AG04449 (cell line): ENCODE measurements around the gene SKP2.

ENCODE experiments used
- CTCF ChIA-PET: fragments of 350-600 bp; formaldehyde crosslinking; extraction: SDS; loops from one replicate; lab custom pipeline; 2021; ENCODE audit warnings: antibody characterized with exemption; lab: Yijun Ruan, JAX
- POLR2A ChIA-PET: fragments of 400-600, 350-600 bp; formaldehyde crosslinking; extraction: SDS; loops from one replicate; lab custom pipeline; 2020; ENCODE audit warnings: antibody characterized with exemption, inconsistent platforms; lab: Yijun Ruan, JAX
- DNase-seq: peaks from one replicate; pipeline ENCODE4 v3.0.0-alpha.2; 2010; ENCODE audit warnings: low read depth, low spot score
- H3K4me3 ChIP-seq: 2 replicates; pipeline ENCODE4 v1.5.1; 2011; ENCODE audit warnings: low read depth, mild to moderate bottlenecking, control low read depth, low read length
- TF ChIP-seq, protein P1 (sequence below): IDR thresholded peaks from one replicate; pipeline ENCODE4 v1.5.1; 2011; ENCODE audit warnings: mild to moderate bottlenecking, moderate library complexity, low read length, control low read depth, inconsistent platforms; ENCODE audit not compliant: insufficient read depth; ENCODE audit errors: missing control alignments

The SKP2 gene

DNA sequence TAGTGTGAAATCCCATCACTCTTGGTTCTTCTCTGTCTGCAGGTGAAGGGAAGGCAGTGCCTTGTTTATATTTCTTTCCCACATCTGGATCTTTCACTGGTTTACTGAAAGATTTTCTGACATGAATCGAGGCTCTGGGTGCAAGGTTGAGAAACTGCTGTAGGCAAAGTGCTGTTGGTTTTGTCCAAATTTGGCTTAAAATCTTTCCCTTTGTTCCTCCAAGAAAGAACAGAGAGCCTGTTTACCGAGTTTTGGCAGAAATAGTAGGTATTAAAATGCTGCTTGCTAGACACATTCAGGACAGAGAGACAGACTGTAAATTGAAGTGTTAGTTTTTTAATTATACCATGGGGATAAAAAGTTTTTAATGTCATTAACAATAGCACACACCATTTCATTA, 21.5 kb downstream of the SKP2 start:
- H3K4me3 ChIP-seq: no peak overlapping the region
- ChIA-PET CTCF (interaction anchor here (1.5 kb wide), 1 partner anchor 11 kb away, joined by 3 read pairs; no protein-coding TSS in a partner anchor), POLR2A (no interaction called here)
- TF ChIP-seq, protein P1, sequence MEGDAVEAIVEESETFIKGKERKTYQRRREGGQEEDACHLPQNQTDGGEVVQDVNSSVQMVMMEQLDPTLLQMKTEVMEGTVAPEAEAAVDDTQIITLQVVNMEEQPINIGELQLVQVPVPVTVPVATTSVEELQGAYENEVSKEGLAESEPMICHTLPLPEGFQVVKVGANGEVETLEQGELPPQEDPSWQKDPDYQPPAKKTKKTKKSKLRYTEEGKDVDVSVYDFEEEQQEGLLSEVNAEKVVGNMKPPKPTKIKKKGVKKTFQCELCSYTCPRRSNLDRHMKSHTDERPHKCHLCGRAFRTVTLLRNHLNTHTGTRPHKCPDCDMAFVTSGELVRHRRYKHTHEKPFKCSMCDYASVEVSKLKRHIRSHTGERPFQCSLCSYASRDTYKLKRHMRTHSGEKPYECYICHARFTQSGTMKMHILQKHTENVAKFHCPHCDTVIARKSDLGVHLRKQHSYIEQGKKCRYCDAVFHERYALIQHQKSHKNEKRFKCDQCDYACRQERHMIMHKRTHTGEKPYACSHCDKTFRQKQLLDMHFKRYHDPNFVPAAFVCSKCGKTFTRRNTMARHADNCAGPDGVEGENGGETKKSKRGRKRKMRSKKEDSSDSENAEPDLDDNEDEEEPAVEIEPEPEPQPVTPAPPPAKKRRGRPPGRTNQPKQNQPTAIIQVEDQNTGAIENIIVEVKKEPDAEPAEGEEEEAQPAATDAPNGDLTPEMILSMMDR: no peak
- DNase-seq: no peak

DNA sequence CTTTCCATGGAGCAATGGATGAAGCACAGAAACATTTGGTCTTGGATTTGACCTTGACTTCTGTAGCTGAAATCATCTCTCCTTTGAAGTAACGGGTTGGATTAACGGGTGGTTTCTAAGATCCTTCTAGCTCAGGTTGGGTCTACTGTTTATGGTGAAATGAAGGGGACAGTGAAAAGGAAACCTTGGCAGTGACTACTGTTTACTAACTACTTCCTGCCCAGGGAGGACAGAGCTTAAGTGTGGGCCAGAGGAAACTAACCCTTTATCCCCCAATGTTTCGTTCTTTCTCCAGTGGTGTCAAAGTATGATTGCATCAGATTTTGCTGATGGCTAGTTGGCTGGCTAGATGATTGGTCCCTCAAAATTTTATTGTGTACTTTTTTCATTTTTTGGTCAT, 22.2 kb downstream of the SKP2 start:
- TF ChIP-seq, protein P1: no peak
- POLR2A ChIA-PET: no interaction called here
- no peak for DNase-seq
- CTCF ChIA-PET: interaction anchor here (1.5 kb wide), 1 partner anchor 10 kb away, joined by 3 read pairs; no protein-coding TSS in a partner anchor
- no peak overlapping the region for H3K4me3 ChIP-seq

DNA sequence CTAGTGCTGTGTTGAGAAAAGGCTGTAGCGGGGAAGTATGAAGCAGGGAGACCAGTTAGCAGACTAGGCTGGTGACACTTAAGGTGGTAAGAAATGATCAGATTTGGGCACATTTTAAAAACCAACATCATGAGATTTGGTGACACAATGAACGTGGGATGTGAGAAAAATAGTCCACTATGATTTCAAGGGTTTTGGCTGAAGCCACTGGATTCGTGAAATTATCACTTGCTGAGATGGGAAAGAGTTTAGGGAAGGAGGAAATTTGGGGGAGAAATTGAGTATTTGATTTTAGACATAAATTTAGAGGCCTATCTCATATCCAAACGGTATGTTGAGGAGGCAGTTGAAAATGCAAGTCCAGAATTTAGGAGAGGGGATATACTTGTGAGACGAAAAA, 23.1 kb downstream of the SKP2 start:
- TF ChIP-seq, protein P1: no peak
- POLR2A ChIA-PET: no interaction called here
- CTCF ChIA-PET: interaction anchor here (0.7 kb wide), 1 partner anchor 130 kb away, joined by 3 read pairs; no protein-coding TSS in a partner anchor
- H3K4me3 ChIP-seq: no peak overlapping the region
- DNase-seq: no peak

DNA sequence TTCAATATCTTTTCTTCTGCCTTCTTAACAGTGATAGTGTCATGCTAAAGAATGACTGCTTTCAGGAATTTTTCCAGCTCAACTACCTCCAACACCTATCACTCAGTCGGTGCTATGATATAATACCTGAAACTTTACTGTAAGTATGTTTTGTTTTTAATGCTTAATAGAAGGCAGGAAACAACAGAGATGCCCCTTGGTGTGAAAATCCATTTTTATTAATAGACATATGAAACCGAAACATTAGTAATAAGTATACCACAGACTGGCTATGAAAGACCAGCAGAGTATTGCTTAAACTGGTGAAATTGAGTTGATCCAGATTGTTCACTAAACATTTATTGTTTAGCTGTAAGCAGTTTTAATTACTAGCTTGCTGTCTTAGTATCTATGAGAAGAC, 25.2 kb downstream of the SKP2 start:
- TF ChIP-seq, protein P1: no peak
- POLR2A ChIA-PET: no interaction called here
- no peak for DNase-seq
- H3K4me3 ChIP-seq: no peak overlapping the region
- CTCF ChIA-PET: interaction anchor here (0.6 to 3.6 kb wide), 27 partner anchors 9 to 524 kb away, joined by 3 to 47 read pairs (median 4); partner anchors contain the start of gene NADK2

DNA sequence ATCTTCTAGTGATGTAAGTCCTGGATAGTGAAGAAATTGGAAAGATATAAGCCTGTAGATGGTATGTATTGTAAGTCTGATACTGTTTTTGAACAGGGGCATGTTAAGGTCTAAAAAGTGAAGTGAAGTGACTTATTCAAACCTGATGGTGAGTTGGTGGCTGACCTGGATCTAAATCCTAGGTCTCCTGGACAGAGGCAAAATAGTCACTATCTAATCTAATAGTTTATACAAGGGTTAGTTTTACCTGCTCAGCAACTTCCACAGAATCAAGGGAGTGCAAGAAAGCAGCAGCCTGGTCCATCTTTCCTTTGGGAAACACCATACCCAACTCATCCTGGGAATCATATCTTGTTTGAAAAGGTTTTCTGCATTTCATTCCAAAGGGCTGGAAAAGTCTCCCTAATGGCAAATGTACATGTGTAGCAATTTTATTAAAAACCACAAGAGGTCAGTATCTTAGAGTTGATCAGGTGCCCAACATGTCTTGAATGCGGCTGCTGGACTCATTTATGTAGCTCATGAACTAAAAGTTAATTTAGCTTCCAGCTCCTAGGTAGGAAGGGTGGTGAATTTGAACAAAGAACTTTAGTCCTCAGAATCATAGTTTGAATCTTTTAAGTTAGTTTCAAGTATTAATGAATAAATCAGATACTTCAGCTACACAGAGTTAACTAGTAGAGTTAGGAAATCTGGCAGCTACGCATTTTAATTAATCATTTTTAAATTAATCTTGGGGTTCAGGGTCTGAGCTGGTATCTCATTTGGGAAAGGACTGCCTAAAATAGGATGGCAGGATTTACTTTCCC, 26.0 kb downstream of the SKP2 start:
- ChIA-PET POLR2A (no interaction called here), CTCF (interaction anchor here (0.6 to 3.6 kb wide), 45 partner anchors 9 to 523 kb away, joined by 3 to 47 read pairs (median 5); partner anchors contain the start of genes NADK2 and RANBP3L)
- DNase-seq: no peak
- H3K4me3 ChIP-seq: no peak overlapping the region
- TF ChIP-seq, protein P1: peak; percentile 33

DNA sequence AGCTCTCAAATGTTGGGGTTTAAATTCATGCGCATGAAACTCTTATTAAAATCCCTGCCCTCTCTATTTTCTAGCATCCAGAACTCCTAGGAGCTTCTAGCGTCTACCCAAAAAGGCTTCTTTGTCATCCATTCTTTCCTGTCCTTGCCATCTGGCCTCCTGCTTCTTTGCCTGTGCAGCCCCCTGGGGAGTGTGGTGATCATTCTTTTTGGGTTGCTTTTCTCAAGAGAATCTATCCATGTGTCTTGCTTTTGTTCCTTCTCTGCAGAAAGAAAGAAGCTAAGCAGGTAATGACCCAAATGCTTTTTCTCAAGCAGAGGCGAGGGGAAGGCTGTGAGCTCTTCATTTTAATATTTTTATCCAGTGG, 26.6 kb downstream of the SKP2 start:
- H3K4me3 ChIP-seq: no peak overlapping the region
- TF ChIP-seq, protein P1: no peak
- DNase-seq: no peak
- POLR2A ChIA-PET: no interaction called here
- CTCF ChIA-PET: interaction anchor here (0.7 to 3.6 kb wide), 37 partner anchors 9 to 523 kb away, joined by 3 to 47 read pairs (median 6); partner anchors contain the start of genes NADK2 and RANBP3L
